Brain microvascular endothelial cell (primary cell): ENCODE results near the gene DYSF.

ENCODE experiments used
- DNase-seq: peaks from one replicate; pipeline ENCODE4 v3.0.0-alpha.2; 2020
- H3K27ac ChIP-seq: fragments of 250-450 bp; sonication (Bioruptor Pico); 2 replicates; pipeline ENCODE4 v1.5.1; 2020; ENCODE audit warnings: mild to moderate bottlenecking, moderate library complexity
- H3K27me3 ChIP-seq: fragments of 250-450 bp; sonication (Bioruptor Pico); replicated peaks from 2 replicates; pipeline ENCODE4 v1.5.1; 2020; ENCODE audit warnings: mild to moderate bottlenecking
- H3K36me3 ChIP-seq: fragments of 250-450 bp; sonication (Bioruptor Pico); replicated peaks from 2 replicates; pipeline ENCODE4 v1.5.1; 2020; ENCODE audit warnings: mild to moderate bottlenecking
- H3K4me3 ChIP-seq: 2 replicates; pipeline ENCODE4 v1.5.1; 2011; ENCODE audit warnings: low read depth, mild to moderate bottlenecking, control low read depth, low read length, moderate library complexity
- in situ Hi-C: cut with HindIII; loops from 2 replicates; pipeline ENCODE4 v1.10.0; 2017; ENCODE audit warnings: low sequenced_read_pairs, low pct_ligation_motif_present
- TF ChIP-seq, protein P1 (sequence below): IDR thresholded peaks from 2 replicates; pipeline ENCODE4 v1.5.1; 2011; ENCODE audit warnings: low read depth, mild to moderate bottlenecking, moderate library complexity, low read length, control low read depth, inconsistent platforms; ENCODE audit errors: missing control alignments

Gene DYSF

DNA sequence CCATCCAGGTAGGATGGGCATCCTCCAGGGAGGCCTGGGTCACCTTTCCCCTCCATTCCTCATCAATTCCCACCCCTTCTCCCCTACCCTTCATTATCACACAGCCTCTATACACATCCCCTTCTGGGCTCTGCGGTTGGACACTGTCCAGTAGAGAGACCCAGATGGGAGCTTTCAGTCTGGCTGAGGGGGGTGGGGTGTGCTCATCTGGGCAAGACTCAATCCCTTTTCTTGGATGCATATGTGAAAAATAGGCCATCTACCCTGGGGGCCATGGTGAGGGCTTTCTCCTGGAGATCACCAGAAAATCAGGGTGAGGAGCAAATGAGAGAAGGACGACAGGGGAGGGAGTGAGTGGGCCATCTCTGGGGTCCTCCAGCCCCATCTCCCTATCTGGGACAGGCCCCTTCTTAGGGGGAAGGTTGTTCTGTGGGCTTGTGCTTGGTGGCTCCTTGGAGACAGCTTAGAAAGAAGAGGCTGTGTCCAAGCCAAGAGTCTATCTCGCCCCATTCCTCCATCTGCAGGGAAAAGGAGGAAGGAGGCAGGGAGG, 160.1 kb downstream of the DYSF start:
- TF ChIP-seq, protein P1, sequence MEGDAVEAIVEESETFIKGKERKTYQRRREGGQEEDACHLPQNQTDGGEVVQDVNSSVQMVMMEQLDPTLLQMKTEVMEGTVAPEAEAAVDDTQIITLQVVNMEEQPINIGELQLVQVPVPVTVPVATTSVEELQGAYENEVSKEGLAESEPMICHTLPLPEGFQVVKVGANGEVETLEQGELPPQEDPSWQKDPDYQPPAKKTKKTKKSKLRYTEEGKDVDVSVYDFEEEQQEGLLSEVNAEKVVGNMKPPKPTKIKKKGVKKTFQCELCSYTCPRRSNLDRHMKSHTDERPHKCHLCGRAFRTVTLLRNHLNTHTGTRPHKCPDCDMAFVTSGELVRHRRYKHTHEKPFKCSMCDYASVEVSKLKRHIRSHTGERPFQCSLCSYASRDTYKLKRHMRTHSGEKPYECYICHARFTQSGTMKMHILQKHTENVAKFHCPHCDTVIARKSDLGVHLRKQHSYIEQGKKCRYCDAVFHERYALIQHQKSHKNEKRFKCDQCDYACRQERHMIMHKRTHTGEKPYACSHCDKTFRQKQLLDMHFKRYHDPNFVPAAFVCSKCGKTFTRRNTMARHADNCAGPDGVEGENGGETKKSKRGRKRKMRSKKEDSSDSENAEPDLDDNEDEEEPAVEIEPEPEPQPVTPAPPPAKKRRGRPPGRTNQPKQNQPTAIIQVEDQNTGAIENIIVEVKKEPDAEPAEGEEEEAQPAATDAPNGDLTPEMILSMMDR, result no peak
- no peak for DNase-seq
- in situ Hi-C loops, result no loop called here

DNA sequence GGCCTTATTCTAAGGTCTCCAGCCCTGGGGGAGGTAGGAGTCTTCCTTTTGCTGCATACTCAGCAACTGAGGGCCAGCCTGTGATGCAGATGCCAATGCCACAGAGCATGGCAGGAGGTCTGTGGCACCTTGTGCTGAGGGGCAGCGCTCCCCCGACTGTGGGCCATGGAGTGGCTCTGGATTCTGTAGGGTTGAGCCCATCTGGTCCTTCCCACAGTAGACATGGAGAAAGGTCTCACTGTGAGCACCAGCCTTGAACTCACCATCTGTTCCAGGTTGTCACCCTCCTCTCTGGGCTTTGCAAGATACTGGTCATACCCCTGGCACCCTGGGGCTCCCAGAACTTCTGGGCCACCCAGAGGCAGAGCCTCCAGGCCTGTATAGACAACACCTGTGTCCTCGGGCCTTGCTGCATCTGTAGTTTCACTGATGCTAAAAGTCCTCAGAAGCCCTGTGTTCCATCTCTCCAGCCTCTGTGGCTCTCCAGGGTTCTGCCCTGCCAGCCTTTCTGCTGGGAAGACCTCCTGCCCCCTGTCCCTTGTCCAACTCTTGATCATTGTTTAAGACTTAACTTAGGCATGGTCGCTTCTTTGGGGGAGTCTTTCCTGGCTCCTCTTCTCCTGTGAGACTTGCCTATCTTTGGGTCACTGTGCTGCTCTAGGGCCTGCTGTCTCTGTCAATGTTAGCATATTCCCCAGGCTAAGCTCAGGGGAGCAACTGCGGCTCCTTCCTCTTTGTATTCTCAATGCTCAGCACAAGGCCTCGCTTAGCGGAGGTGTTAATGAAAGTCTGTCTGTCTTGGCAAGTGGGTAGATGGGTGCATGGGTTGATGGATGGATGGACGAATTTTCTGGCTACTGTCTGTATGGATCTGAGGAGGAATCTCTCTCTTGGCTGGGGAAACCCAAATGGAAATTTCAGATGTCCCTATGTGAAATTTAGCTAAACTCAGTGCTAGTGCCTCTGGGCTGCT, 160.9 kb downstream of the DYSF start:
- no peaks in the 10 kb centered on the region for H3K27me3 ChIP-seq
- in situ Hi-C loops, result no loop called here
- no peak overlapping the region for H3K27ac ChIP-seq
- no peak overlapping the region for H3K4me3 ChIP-seq
- DNase-seq, result no peak
- H3K36me3 ChIP-seq, result no peaks in the 10 kb centered on the region
- TF ChIP-seq, protein P1, result no peak

More for the DNA sequence above, 160.1 kb downstream of the DYSF start:
- H3K36me3 ChIP-seq, result no peaks in the 10 kb centered on the region
- H3K4me3 ChIP-seq, result no peak overlapping the region
- H3K27ac ChIP-seq, result no peak overlapping the region
- no peaks in the 10 kb centered on the region for H3K27me3 ChIP-seq

DNA sequence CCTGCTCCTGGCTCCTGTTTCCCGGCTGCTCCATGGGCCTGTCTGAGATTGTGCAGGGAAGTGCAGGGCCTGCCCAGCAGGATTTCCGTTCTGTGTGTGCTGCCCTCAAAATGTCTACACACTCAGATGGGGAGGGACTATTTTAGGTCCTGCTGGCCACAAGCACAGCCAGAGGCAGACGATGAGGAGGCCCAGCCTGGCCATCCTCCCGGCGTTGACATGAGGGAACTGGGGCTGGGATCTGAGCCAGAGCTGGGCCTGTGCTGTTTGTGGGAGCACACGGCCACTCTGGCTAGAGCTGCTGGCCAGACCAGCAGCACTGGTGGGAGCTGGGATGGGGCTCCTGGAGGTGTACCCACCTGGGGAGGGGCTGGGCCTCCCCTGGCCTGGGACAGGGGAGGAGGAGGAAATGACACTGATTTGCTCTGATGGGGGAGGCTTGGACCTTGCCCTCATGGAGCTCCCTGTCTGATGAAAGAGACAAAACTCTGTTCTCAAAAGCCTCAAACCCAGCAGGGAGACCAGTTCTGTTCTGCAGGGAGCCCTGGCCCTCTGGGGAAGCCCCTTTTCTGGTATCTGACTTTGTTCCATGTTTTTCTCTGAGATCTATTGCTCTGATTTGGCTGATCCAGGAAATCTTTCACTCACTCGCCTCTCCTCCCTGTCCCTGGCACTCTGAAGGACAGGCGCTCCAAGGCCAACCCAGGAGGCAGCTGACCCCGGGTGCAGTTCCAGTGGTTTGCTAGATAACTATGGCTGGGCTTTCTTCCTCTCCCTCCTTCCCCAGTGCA, 161.8 kb downstream of the DYSF start:
- in situ Hi-C loops, result no loop called here
- no peak overlapping the region for H3K27ac ChIP-seq
- no peak overlapping the region for H3K4me3 ChIP-seq
- no peaks in the 10 kb centered on the region for H3K27me3 ChIP-seq
- TF ChIP-seq, protein P1, result no peak
- no peaks in the 10 kb centered on the region for H3K36me3 ChIP-seq
- peak; percentile 35 for DNase-seq

DNA sequence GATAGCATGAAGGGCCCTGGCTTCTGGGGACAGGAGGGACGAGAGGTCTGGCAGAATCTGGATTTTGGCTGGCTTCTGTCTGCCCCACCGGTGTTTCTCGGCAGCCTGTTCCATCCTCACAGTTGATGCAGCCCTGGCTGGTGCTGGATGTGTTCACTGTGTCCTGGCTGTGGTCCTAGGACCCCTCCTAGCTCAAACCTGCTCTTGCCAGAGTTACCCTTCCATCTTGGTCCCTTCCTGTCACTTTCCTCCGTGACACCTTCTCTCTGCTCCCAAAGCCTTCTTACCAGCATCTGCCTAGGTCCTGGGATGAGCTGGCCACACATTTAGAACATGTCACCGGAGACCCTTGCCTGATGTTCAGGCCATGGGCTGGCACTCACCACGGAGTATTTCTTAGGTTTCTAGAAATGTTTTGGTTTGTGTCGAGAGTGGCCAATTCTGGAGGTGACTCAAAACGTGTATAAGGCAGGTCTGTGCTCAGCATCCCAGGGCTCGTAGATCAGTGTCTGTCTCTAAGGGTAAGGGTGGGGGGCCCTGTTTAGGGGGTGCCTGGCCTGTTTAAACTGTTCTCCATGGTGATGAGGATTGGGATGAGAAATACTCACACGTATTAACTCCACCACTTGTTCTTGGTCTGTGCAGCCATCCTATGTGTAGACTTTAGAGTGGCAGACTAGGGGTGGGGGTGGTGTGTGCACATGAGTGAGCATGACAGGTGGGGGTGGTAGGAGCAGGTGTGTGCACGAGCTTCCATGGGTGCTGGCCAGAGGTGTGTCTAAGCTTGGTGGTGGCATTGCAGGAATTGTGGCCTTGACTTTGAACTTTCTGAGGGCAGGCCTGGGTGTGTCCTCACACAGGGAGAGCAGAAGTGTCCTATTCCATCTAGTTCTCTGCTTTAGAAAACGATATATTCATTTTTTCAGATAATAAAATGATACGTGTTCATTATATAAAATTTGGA, 162.7 kb downstream of the DYSF start:
- Histone ChIP-seq H3K36me3 (no peaks in the 10 kb centered on the region), H3K27me3 (no peaks in the 10 kb centered on the region), H3K27ac (no peak overlapping the region), H3K4me3 (no peak overlapping the region)
- TF ChIP-seq, protein P1, result no peak
- DNase-seq, result no peak
- in situ Hi-C loops, result no loop called here

DNA sequence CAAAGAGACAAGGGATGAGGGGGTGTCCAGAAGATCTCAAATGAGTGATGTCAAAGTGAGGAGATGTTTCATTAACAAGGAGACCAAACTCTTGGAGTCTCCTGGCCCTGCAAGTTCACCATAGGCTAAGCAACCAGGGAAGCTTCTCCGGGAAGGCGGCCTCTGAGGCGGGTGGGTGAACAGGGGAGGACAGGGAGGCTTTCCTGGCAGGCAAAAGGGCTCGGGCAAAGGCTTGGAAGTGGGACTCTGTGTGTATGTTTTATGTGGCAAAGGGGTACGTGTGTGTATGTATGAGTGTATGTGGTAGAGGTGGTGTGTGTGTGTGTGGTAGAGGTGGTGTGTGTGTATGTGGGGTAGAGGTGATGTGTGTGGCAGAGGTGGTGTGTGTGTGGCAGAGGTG, 163.9 kb downstream of the DYSF start:
- DNase-seq, result no peak
- H3K36me3 ChIP-seq, result no peaks in the 10 kb centered on the region
- H3K4me3 ChIP-seq, result no peak overlapping the region
- in situ Hi-C loops, result no loop called here
- H3K27me3 ChIP-seq, result no peaks in the 10 kb centered on the region
- H3K27ac ChIP-seq, result no peak overlapping the region
- TF ChIP-seq, protein P1, result no peak
